HepG2 (cell line): ENCODE results near the gene SMTNL2. TPM values are rescaled to one million over a fixed set of nuclear protein-coding genes. Genes with fewer than 3 reads are reported as not detected.

Experiments used
- ATAC-seq: fragments of 200-7000 bp; cut with Tn5 transposase; 3 replicates; pipeline ENCODE4 v1.9.1; 2020; ENCODE audit warnings: mild to moderate bottlenecking, moderate library complexity
- BruUV-seq: library from RNA; stranded (reverse); fragments of 400-500 nt; replicated peaks from 2 replicates; lab custom pipeline; 2021; lab: Mats Ljungman, UMichigan
- CTCF ChIA-PET: fragments of 300-600 bp; formaldehyde crosslinking; extraction: SDS; loops from one replicate; lab custom pipeline; 2021; ENCODE audit warnings: low total read pairs, inconsistent platforms, low intra/inter-chr PET ratio; lab: Yijun Ruan, JAX
- POLR2A ChIA-PET: fragments of 350-600 bp; sonication (Branson Sonifier 250); formaldehyde crosslinking; loops from one replicate; lab custom pipeline; 2020; ENCODE audit warnings: antibody characterized with exemption, inconsistent platforms; lab: Yijun Ruan, JAX
- DNase-seq: peaks from one replicate; pipeline ENCODE4 v3.0.0-alpha.2; 2015; ENCODE audit warnings: low spot score
- FAIRE-seq: peaks from 3 replicates; lab custom pipeline; 2011; peaks lifted over from hg19 to GRCh38; lab: Jason Lieb, UNC
- H2AFZ ChIP-seq: one replicate; pipeline ENCODE4 v1.6.1; 2011; ENCODE audit warnings: low read length, inconsistent platforms
- H3K27ac ChIP-seq: fragments of 300-600 bp; 3 replicates; pipeline ENCODE4 v1.8.0; 2011; ENCODE audit warnings: mixed run types, mild to moderate bottlenecking, mixed read lengths, low read length, inconsistent platforms; ENCODE audit not compliant: insufficient read depth; ENCODE audit errors: extremely low read length
- H3K27me3 ChIP-seq, 2 experiments: fragments of 200-600 bp in 1 of 2; 2 replicates in 1 of 2; 3 replicates in 1 of 2; pipeline versions ENCODE4 v1.6.0 to v1.8.0; 2011; ENCODE audit warnings: low read length in 2 of 2, mild to moderate bottlenecking in 2 of 2, moderate library complexity in 2 of 2, inconsistent platforms in 1 of 2; ENCODE audit not compliant: insufficient read depth in 2 of 2, control insufficient read depth in 1 of 2
- H3K36me3 ChIP-seq, 2 experiments: fragments of 200-600 bp in 1 of 2; replicated peaks in 1 of 2; 2 replicates in 1 of 2; 3 replicates in 1 of 2; pipeline versions ENCODE4 v1.5.1 to v1.8.0; 2011; ENCODE audit warnings: low read length in 2 of 2, inconsistent platforms in 1 of 2; ENCODE audit not compliant: insufficient read depth in 2 of 2, control insufficient read depth in 1 of 2
- H3K4me1 ChIP-seq: 2 replicates; pipeline ENCODE4 v1.5.1; 2012; ENCODE audit warnings: low read length, inconsistent platforms; ENCODE audit not compliant: insufficient read depth
- H3K4me2 ChIP-seq: 2 replicates; pipeline ENCODE4 v1.6.0; 2011; ENCODE audit warnings: low read depth, low read length, inconsistent platforms
- H3K4me3 ChIP-seq, 3 experiments: fragments of 200-600 bp in 1 of 3; sonication (generic), shearing (Covaris generic) in 1 of 3; replicated peaks in 1 of 3; 2 replicates each; pipeline ENCODE4 v1.5.1; 2011 to 2016; ENCODE audit warnings: low read length in 3 of 3, inconsistent platforms in 2 of 3, low read depth in 2 of 3, mild to moderate bottlenecking in 2 of 3, control low read depth in 1 of 3, mixed read lengths in 1 of 3; ENCODE audit not compliant: insufficient read depth in 1 of 3
- H3K79me2 ChIP-seq: one replicate; pipeline ENCODE4 v1.6.1; 2011; ENCODE audit warnings: low read length, inconsistent platforms; ENCODE audit not compliant: insufficient read depth
- H3K9ac ChIP-seq: 2 replicates; pipeline ENCODE4 v1.6.0; 2011; ENCODE audit warnings: mild to moderate bottlenecking, low read depth, low read length, inconsistent platforms; ENCODE audit not compliant: insufficient read depth
- H3K9me3 ChIP-seq: 2 replicates; pipeline ENCODE4 v1.5.1; 2012; ENCODE audit warnings: mild to moderate bottlenecking, low read length
- H4K20me1 ChIP-seq: 2 replicates; pipeline ENCODE4 v1.6.0; 2011; ENCODE audit warnings: inconsistent platforms, mild to moderate bottlenecking, low read length, moderate library complexity; ENCODE audit not compliant: insufficient read depth
- AFF4 ChIP-seq: sonication (generic); formaldehyde crosslinking; IDR thresholded peaks from 2 replicates; pipeline ENCODE4 v1.4.0; 2020; ENCODE audit warnings: missing genetic modification reagents
- ERF ChIP-seq: IDR thresholded peaks from 2 replicates; pipeline ENCODE4 v1.6.1; 2018; ENCODE audit warnings: missing biosample characterization, missing genetic modification reagents
- FOSL1 ChIP-seq: sonication (generic); formaldehyde crosslinking; IDR thresholded peaks from 2 replicates; pipeline ENCODE4 v1.9.0; 2021; ENCODE audit warnings: missing genetic modification reagents, borderline replicate concordance
- FOXC1 ChIP-seq: sonication (generic); formaldehyde crosslinking; IDR thresholded peaks from 2 replicates; pipeline ENCODE4 v1.8.0; 2022; ENCODE audit warnings: mild to moderate bottlenecking, missing genetic modification reagents, borderline replicate concordance
- MBNL3 ChIP-seq: fragments of 250-450 bp; sonication (Bioruptor Pico); conservative IDR thresholded peaks from 2 replicates; pipeline ENCODE4 v1.8.0; 2022; ENCODE audit warnings: mild to moderate bottlenecking, inconsistent platforms
- MTA1 ChIP-seq: sonication (generic); formaldehyde crosslinking; IDR thresholded peaks from 2 replicates; pipeline ENCODE4 v1.4.0; 2020; ENCODE audit warnings: missing genetic modification reagents, mild to moderate bottlenecking, borderline replicate concordance
- PRDM15 ChIP-seq: sonication (generic); formaldehyde crosslinking; IDR thresholded peaks from 2 replicates; pipeline ENCODE4 v1.4.0; 2020; ENCODE audit warnings: missing genetic modification reagents
- PRPF4 ChIP-seq: fragments of 200-400 bp; formaldehyde crosslinking; IDR thresholded peaks from 2 replicates; pipeline ENCODE4 v1.6.1; 2016; ENCODE audit warnings: low read length, low read depth; ENCODE audit not compliant: poor library complexity, severe bottlenecking
- RARG ChIP-seq: sonication (generic); formaldehyde crosslinking; IDR thresholded peaks from 2 replicates; pipeline ENCODE4 v1.4.0; 2020; ENCODE audit warnings: low read depth, mild to moderate bottlenecking, missing genetic modification reagents
- RBM22 ChIP-seq: fragments of 200-400 bp; formaldehyde crosslinking; optimal IDR thresholded peaks from 2 replicates; pipeline ENCODE3; 2017; ENCODE audit warnings: mild to moderate bottlenecking, low read length, moderate library complexity
- ZBTB21 ChIP-seq: sonication (generic); formaldehyde crosslinking; IDR thresholded peaks from 2 replicates; pipeline ENCODE4 v1.4.0; 2020; ENCODE audit warnings: missing genetic modification reagents
- ZFP36L2 ChIP-seq: sonication (generic); formaldehyde crosslinking; IDR thresholded peaks from 2 replicates; pipeline ENCODE4 v1.4.0; 2020; ENCODE audit warnings: missing genetic modification reagents
- ZHX1 ChIP-seq: sonication (generic); formaldehyde crosslinking; IDR thresholded peaks from 2 replicates; pipeline ENCODE4 v1.8.1; 2022; ENCODE audit warnings: low read depth, mild to moderate bottlenecking, missing genetic modification reagents
- ZNF616 ChIP-seq: sonication (generic); formaldehyde crosslinking; IDR thresholded peaks from 2 replicates; pipeline ENCODE4 v1.5.0; 2020; ENCODE audit warnings: low read depth, mild to moderate bottlenecking, missing genetic modification reagents
- WGBS: methylation state at CpG from one replicate; pipeline ENCODE4 v1.1.6; 2017; ENCODE audit warnings: low lambda C conversion rate; 5-methylcytosine and 5-hydroxymethylcytosine counted together
- in situ Hi-C: cut with HindIII; loops from 2 replicates; pipeline ENCODE4 v1.10.0; 2017; ENCODE audit warnings: low pct_unique_long_range_greater_than_20kb; ENCODE audit not compliant: extremely low pct_ligation_motif_present
- intact Hi-C: fragments of 100-400 bp; cut with micrococcal nuclease; formaldehyde crosslinking; loops from one replicate; pipeline ENCODE4 v1.10.0; 2022; ENCODE audit not compliant: unreplicated experiment
- polyA plus RNA-seq, 8 experiments: library from polyadenylated mRNA; depleted of rRNA in 3 of 8; stranded (reverse) in 7 of 8; unstranded in 1 of 8; fragments of >200 nt; fragmentation: Illumina TruSeq in 4 of 8; extraction: Trizol in 4 of 8; gene quantifications; 2 replicates each; pipeline versions ENCODE4 v1.2.1 to v1.2.3, GENCODE V29; 2011 to 2016; ENCODE audit warnings: low read depth in 4 of 8, missing spikeins in 1 of 8, mixed read lengths in 1 of 8; ENCODE audit not compliant: insufficient read depth in 1 of 8
- total RNA-seq, 5 experiments: library from RNA; depleted of rRNA; stranded (reverse); fragments of >200 nt; fragmentation: Illumina TruSeq; extraction: Trizol; gene quantifications; 2 replicates each; pipeline ENCODE4 v1.2.3, GENCODE V29; 2016; ENCODE audit warnings: low read depth in 1 of 5

The SMTNL2 gene
- total and polyA plus RNA-seq, 2 of the 13 experiments (the other 11 are each of a cell fraction or from before 2014, with no cell fraction given): 0.41 to 5.1 TPM

- ChIA-PET POLR2A (no interaction called here), CTCF (no interaction called here)
- WGBS: 90% methylated on average over 2 of the region's 2 CpGs
- Histone ChIP-seq H3K27me3 (no peaks in the 10 kb centered on the region), H4K20me1 (no peaks in the 10 kb centered on the region), H3K4me2 (no peak overlapping the region), H3K9me3 (no peaks in the 10 kb centered on the region), H2AFZ (no peak overlapping the region), H3K27ac (no peak overlapping the region), H3K4me1 (no peaks in the 10 kb centered on the region), H3K4me3 (no peak overlapping the region), H3K79me2 (no peaks in the 10 kb centered on the region), H3K9ac (no peak overlapping the region), H3K36me3 (no peaks in the 10 kb centered on the region)
- in situ Hi-C loops (no loop called here), intact Hi-C loops (no loop called here)
- BruUV-seq: no TSS peak
- FAIRE-seq (no peak), ATAC-seq (no peak), DNase-seq (no peak)
- TF ChIP-seq MBNL3 (CRISPR knock-in tag) (no peak), RBM22 (no peak), ZHX1 (CRISPR knock-in tag) (no peak), PRDM15 (CRISPR knock-in tag) (no peak), MTA1 (CRISPR knock-in tag) (no peak), ZBTB21 (no peak), RARG (CRISPR knock-in tag) (no peak), ZFP36L2 (CRISPR knock-in tag) (no peak), ZNF616 (CRISPR knock-in tag) (no peak), PRPF4 (no peak), AFF4 (CRISPR knock-in tag) (no peak), FOXC1 (CRISPR knock-in tag) (no peak), FOSL1 (no peak), ERF (CRISPR knock-in tag) (no peak)
Observed at GRCh38 chr17:4657678-4658077, 73.3 kb downstream of the SMTNL2 start.
